Transverse colon (tissue), 4 donors: Measurements from ENCODE around the gene PCLO. TPM values are rescaled to one million over a fixed set of nuclear protein-coding genes. Genes with fewer than 3 reads are reported as not detected.

ENCODE experiments used
- DNase-seq: peaks from one replicate; pipeline ENCODE4 v3.0.0-alpha.2; 2019
- H3K27ac ChIP-seq, 4 donors: fragments of 200-600 bp; sonication (generic); 2 replicates each; pipeline ENCODE4 v1.5.1; 2016 to 2018; ENCODE audit warnings: inconsistent platforms in 4 of 4
- H3K27me3 ChIP-seq: fragments of 200-600 bp; sonication (generic); 2 replicates; pipeline ENCODE4 v1.5.1; 2017; ENCODE audit warnings: inconsistent platforms
- H3K36me3 ChIP-seq, 4 donors: fragments of 200-600 bp; sonication (generic); 2 replicates each; pipeline ENCODE4 v1.5.1; 2017 to 2019; ENCODE audit warnings: inconsistent platforms in 4 of 4
- H3K4me1 ChIP-seq, 4 donors: fragments of 200-600 bp; sonication (generic); 2 replicates each; pipeline ENCODE4 v1.5.1; 2017 to 2020; ENCODE audit warnings: inconsistent platforms in 4 of 4
- H3K4me3 ChIP-seq, 4 donors: fragments of 200-600 bp; sonication (generic); 1 replicate in 1 of 4; 2 replicates in 3 of 4; pipeline versions ENCODE4 v1.5.1 to v1.6.1; 2017 to 2019; ENCODE audit warnings: inconsistent platforms in 4 of 4
- H3K9me3 ChIP-seq, 2 donors: fragments of 200-600 bp; sonication (generic); 2 replicates each; pipeline ENCODE4 v1.5.1; 2017 to 2019; ENCODE audit warnings: inconsistent platforms in 2 of 2
- EP300 ChIP-seq: sonication (generic); formaldehyde crosslinking; IDR thresholded peaks from one replicate; pipeline ENCODE4 v1.6.1; 2017; ENCODE audit warnings: antibody characterized with exemption, low read depth
- POLR2A ChIP-seq: fragments of 450-650 bp; IDR thresholded peaks from one replicate; pipeline ENCODE4 v1.6.1; 2016; ENCODE audit warnings: antibody characterized with exemption, mild to moderate bottlenecking, moderate library complexity
- POLR2AphosphoS5 ChIP-seq, 3 donors: sonication (generic); formaldehyde crosslinking; IDR thresholded peaks; one replicate each; pipeline ENCODE4 v1.6.1; 2016; ENCODE audit warnings: antibody characterized with exemption in 3 of 3
- WGBS, 2 donors: methylation state at CpG; one replicate each; pipeline ENCODE4 v1.1.5; 2018; ENCODE audit warnings: low coverage in 1 of 2; 5-methylcytosine and 5-hydroxymethylcytosine counted together
- in situ Hi-C, 4 donors: fragments of 200-750 bp; cut with MboI; loops; one replicate each; pipeline versions ENCODE4 v1.15.0 to v1.15.1; 2017; ENCODE audit warnings: low sequenced_read_pairs in 3 of 4, low pct_ligation_motif_present in 1 of 4, low pct_unique_long_range_greater_than_20kb in 1 of 4
- intact Hi-C: fragments of 100-400 bp; cut with DNase I; formaldehyde crosslinking; loops from one replicate; pipeline ENCODE4 v1.15.1; 2023; ENCODE audit warnings: low total_unique reads
- total RNA-seq, 4 donors: library from RNA; depleted of rRNA; stranded (reverse); fragments of >200 nt; gene quantifications; one replicate each; pipeline ENCODE4 v1.1.0, GENCODE V29; 2016
- TF ChIP-seq, protein P1 (sequence below), 5 experiments: fragments of 200-600 bp in 3 of 5; fragments of 450-650 bp in 2 of 5; sonication (generic) in 3 of 5; IDR thresholded peaks; 1 replicate in 2 of 5; 2 replicates in 3 of 5; pipeline ENCODE4 v1.5.1; 2016 to 2017; ENCODE audit warnings: antibody characterized with exemption in 5 of 5, inconsistent platforms in 3 of 5, mild to moderate bottlenecking in 2 of 5, moderate library complexity in 1 of 5

Gene PCLO
- total RNA-seq, 4 donors from 2014 or later = 9.8 to 39.8 (median 16.2) TPM

- Histone ChIP-seq H3K4me3 (no peak overlapping the region), H3K9me3 (no peaks in the 10 kb centered on the region), H3K27me3 (no peaks in the 10 kb centered on the region), H3K36me3 (no peaks in the 10 kb centered on the region), H3K4me1 (peaks cover 0 to 10% (median 0%) of the 10 kb centered on the region in 4 donors), H3K27ac (no peak overlapping the region)
- in situ Hi-C loops = no loop called here
- WGBS, 2 donors = 82 to 85% methylated on average over 1 of the region's 1 CpG
- no peak for TF ChIP-seq EP300
- TF ChIP-seq POLR2AphosphoS5 (IDR thresholded peaks at IDR 0.05) = no peak
- TF ChIP-seq POLR2A = no peak
- TF ChIP-seq, protein P1, sequence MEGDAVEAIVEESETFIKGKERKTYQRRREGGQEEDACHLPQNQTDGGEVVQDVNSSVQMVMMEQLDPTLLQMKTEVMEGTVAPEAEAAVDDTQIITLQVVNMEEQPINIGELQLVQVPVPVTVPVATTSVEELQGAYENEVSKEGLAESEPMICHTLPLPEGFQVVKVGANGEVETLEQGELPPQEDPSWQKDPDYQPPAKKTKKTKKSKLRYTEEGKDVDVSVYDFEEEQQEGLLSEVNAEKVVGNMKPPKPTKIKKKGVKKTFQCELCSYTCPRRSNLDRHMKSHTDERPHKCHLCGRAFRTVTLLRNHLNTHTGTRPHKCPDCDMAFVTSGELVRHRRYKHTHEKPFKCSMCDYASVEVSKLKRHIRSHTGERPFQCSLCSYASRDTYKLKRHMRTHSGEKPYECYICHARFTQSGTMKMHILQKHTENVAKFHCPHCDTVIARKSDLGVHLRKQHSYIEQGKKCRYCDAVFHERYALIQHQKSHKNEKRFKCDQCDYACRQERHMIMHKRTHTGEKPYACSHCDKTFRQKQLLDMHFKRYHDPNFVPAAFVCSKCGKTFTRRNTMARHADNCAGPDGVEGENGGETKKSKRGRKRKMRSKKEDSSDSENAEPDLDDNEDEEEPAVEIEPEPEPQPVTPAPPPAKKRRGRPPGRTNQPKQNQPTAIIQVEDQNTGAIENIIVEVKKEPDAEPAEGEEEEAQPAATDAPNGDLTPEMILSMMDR (IDR thresholded peaks at IDR 0.05) = no peak
- intact Hi-C loops = no loop called here
- DNase-seq = no peak
These were observed 198.4 kb downstream of the PCLO start for GRCh38 chr7:82964150-82964882.

GRCh38 chr7:82961240-82961639, 201.4 kb downstream of the PCLO start:
- TF ChIP-seq EP300 = no peak
- no peak for TF ChIP-seq POLR2A
- no peak for DNase-seq
- intact Hi-C loops = no loop called here
- WGBS, 2 donors = 87 to 91% methylated on average over 3 of the region's 3 CpGs
- Histone ChIP-seq H3K9me3 (no peaks in the 10 kb centered on the region), H3K4me3 (no peak overlapping the region), H3K4me1 (peaks cover 0 to 10% (median 0%) of the 10 kb centered on the region in 4 donors), H3K27me3 (no peaks in the 10 kb centered on the region), H3K27ac (no peak overlapping the region), H3K36me3 (no peaks in the 10 kb centered on the region)
- in situ Hi-C loops = no loop called here

GRCh38 chr7:82959528-82959927, 203.2 kb downstream of the PCLO start:
- intact Hi-C loops = no loop called here
- H3K4me3 ChIP-seq = no peak overlapping the region

GRCh38 chr7:82957521-82957920, 205.2 kb downstream of the PCLO start:
- DNase-seq = no peak
- no peak for TF ChIP-seq EP300
- no peak for TF ChIP-seq POLR2AphosphoS5 (IDR thresholded peaks at IDR 0.05)
- no peak for TF ChIP-seq POLR2A
- TF ChIP-seq, protein P1 (IDR thresholded peaks at IDR 0.05) = no peak
- WGBS, 2 donors = 62 to 70% methylated on average over 1 of the region's 1 CpG

More at GRCh38 chr7:82959528-82959927, 203.2 kb downstream of the PCLO start:
- Histone ChIP-seq H3K27me3 (no peaks in the 10 kb centered on the region), H3K9me3 (no peaks in the 10 kb centered on the region), H3K36me3 (no peaks in the 10 kb centered on the region), H3K4me1 (no peaks in the 10 kb centered on the region), H3K27ac (no peak overlapping the region)
- DNase-seq = no peak
- 74 to 83% methylated on average over 2 of the region's 2 CpGs for WGBS, 2 donors
- TF ChIP-seq, protein P1 (IDR thresholded peaks at IDR 0.05) = no peak
- TF ChIP-seq POLR2A = no peak
- TF ChIP-seq POLR2AphosphoS5 (IDR thresholded peaks at IDR 0.05) = no peak
- no peak for TF ChIP-seq EP300
- in situ Hi-C loops = no loop called here

More at GRCh38 chr7:82957521-82957920, 205.2 kb downstream of the PCLO start:
- no peaks in the 10 kb centered on the region for H3K4me1 ChIP-seq
- H3K4me3 ChIP-seq = no peak overlapping the region
- in situ Hi-C loops = no loop called here
- no peaks in the 10 kb centered on the region for H3K36me3 ChIP-seq
- H3K27ac ChIP-seq = no peak overlapping the region
- no peaks in the 10 kb centered on the region for H3K27me3 ChIP-seq
- no peaks in the 10 kb centered on the region for H3K9me3 ChIP-seq
- intact Hi-C loops = no loop called here
